Esophagus muscularis mucosa (tissue), 4 donors: Measurements from ENCODE around the gene TNFRSF14. TPM values are rescaled to one million over a fixed set of nuclear protein-coding genes. Genes with fewer than 3 reads are reported as not detected.

Experiments
- DNase-seq: peaks from one replicate; pipeline ENCODE4 v3.0.0-alpha.2; 2017; ENCODE audit errors: extremely low spot score
- H3K27ac ChIP-seq, 4 donors: fragments of 200-600 bp; sonication (generic); replicated peaks in 1 of 4; 1 replicate in 3 of 4; 2 replicates in 1 of 4; pipeline ENCODE4 v1.5.1; 2016 to 2019; ENCODE audit warnings: mild to moderate bottlenecking in 1 of 4
- H3K27me3 ChIP-seq, 4 donors: fragments of 200-600 bp; sonication (generic); one replicate each; pipeline versions ENCODE4 v1.5.1 to v1.6.0; 2016 to 2019
- H3K36me3 ChIP-seq, 4 donors: fragments of 200-600 bp; sonication (generic); one replicate each; pipeline ENCODE4 v1.5.1; 2016 to 2019
- H3K4me1 ChIP-seq, 4 donors: fragments of 200-600 bp; sonication (generic); one replicate each; pipeline ENCODE4 v1.5.1; 2016 to 2019
- H3K4me3 ChIP-seq, 4 donors: fragments of 200-600 bp; sonication (generic); 1 replicate in 2 of 4; 2 replicates in 2 of 4; pipeline ENCODE4 v1.5.1; 2016 to 2019; ENCODE audit warnings: mild to moderate bottlenecking in 4 of 4, moderate library complexity in 1 of 4
- H3K9me3 ChIP-seq, 4 donors: fragments of 200-600 bp; sonication (generic); 1 replicate in 3 of 4; 2 replicates in 1 of 4; pipeline ENCODE4 v1.5.1; 2016 to 2019
- CTCF ChIP-seq, 3 experiments: fragments of 200-600 bp in 2 of 3; fragments of 450-650 bp in 1 of 3; sonication (generic) in 2 of 3; IDR thresholded peaks; one replicate each; pipeline ENCODE4 v1.5.1; 2017 to 2019; ENCODE audit warnings: antibody characterized with exemption in 3 of 3, mild to moderate bottlenecking in 2 of 3, moderate library complexity in 1 of 3
- EP300 ChIP-seq: sonication (generic); formaldehyde crosslinking; IDR thresholded peaks from one replicate; pipeline ENCODE4 v1.6.1; 2017; ENCODE audit warnings: antibody characterized with exemption
- POLR2A ChIP-seq: fragments of 450-650 bp; IDR thresholded peaks from one replicate; pipeline ENCODE4 v1.6.1; 2017; ENCODE audit warnings: antibody characterized with exemption, moderate library complexity, mild to moderate bottlenecking, low read depth
- POLR2AphosphoS5 ChIP-seq, 2 donors: sonication (generic); formaldehyde crosslinking; IDR thresholded peaks; one replicate each; pipeline ENCODE4 v1.6.1; 2017; ENCODE audit warnings: antibody characterized with exemption in 2 of 2
- WGBS: methylation state at CpG from one replicate; pipeline ENCODE4 v1.1.5; 2018; 5-methylcytosine and 5-hydroxymethylcytosine counted together
- intact Hi-C: fragments of 100-400 bp; cut with DNase I; formaldehyde crosslinking; loops from one replicate; pipeline ENCODE4 v1.15.1; 2023
- total RNA-seq, 4 donors: library from RNA; depleted of rRNA; stranded (reverse); fragments of >200 nt; gene quantifications; one replicate each; pipeline versions ENCODE4 v1.1.0 to v1.2.1, GENCODE V29; 2016

Gene TNFRSF14
- total RNA-seq, 4 donors from 2014 or later, result 26.2 to 49.2 (median 42.5) TPM

- Histone ChIP-seq H3K27me3 (no peaks in the 10 kb centered on the region), H3K27ac (no peak overlapping the region), H3K9me3 (no peaks in the 10 kb centered on the region), H3K4me1 (peaks cover 0 to 4% (median 2%) of the 10 kb centered on the region in 4 donors), H3K4me3 (no peak overlapping the region), H3K36me3 (peaks cover 84 to 88% (median 88%) of the 10 kb centered on the region in 4 donors)
- DNase-seq, result no peak
- no peak for TF ChIP-seq POLR2A
- TF ChIP-seq POLR2AphosphoS5 (IDR thresholded peaks at IDR 0.05), result no peak
- TF ChIP-seq CTCF (IDR thresholded peaks at IDR 0.05), result no peak
- WGBS, result 92% methylated on average over 13 of the region's 17 CpGs
- intact Hi-C loops, result no loop called here
These were observed 38.2 kb upstream of the TNFRSF14 start for GRCh38 chr1:2517966-2518365.

GRCh38 chr1:2518528-2518927, 37.6 kb upstream of the TNFRSF14 start:
- Histone ChIP-seq H3K27me3 (no peaks in the 10 kb centered on the region), H3K4me3 (no peak overlapping the region), H3K36me3 (peaks cover 78 to 82% (median 82%) of the 10 kb centered on the region in 4 donors), H3K9me3 (no peaks in the 10 kb centered on the region), H3K27ac (no peak overlapping the region), H3K4me1 (peaks cover 0 to 9% (median 7%) of the 10 kb centered on the region in 4 donors)
- intact Hi-C loops, result no loop called here
- 89% methylated on average over 19 of the region's 26 CpGs for WGBS
- DNase-seq, result no peak
- TF ChIP-seq EP300 (no peak), CTCF (IDR thresholded peaks at IDR 0.05) (no peak), POLR2AphosphoS5 (IDR thresholded peaks at IDR 0.05) (no peak), POLR2A (no peak)

DNA sequence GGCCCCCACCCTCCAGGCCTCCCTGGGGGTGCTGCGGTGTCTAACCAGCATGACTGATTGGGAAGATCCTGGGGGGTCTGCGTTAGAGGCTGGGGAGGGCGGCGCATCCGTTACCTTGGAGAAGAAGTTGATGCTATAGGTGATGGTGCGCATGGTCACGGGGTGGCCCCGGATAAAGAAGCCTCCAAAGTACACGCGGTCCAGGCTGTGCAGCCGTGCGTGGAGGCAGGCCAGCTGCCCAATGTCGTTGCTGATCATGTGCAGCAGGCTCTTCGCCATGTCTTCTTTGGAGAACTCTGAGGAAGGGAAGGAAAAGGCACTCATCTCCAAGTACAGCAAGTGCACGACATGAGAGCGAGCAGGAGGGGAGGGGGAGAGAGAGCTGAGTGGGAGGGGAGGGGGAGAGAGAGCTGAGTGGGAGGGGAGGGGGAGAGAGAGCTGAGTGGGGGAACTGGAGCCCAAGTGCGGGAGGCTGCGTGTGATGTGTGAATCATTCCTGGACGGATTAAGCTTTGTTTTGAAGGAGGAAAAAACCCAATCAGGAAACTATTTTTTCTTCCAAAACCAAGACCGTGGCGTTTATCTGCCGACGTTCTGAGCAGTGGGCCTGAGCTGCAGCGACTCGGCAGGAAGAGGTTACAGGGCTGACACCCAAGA, 37.0 kb upstream of the TNFRSF14 start:
- no peak for TF ChIP-seq EP300
- TF ChIP-seq POLR2A, result no peak
- TF ChIP-seq CTCF (IDR thresholded peaks at IDR 0.05), result no peak
- TF ChIP-seq POLR2AphosphoS5 (IDR thresholded peaks at IDR 0.05), result no peak
- Histone ChIP-seq H3K4me3 (no peak overlapping the region), H3K36me3 (peaks cover 72 to 76% (median 76%) of the 10 kb centered on the region in 4 donors), H3K27me3 (no peaks in the 10 kb centered on the region), H3K27ac (no peak overlapping the region), H3K9me3 (no peaks in the 10 kb centered on the region), H3K4me1 (peaks cover 5 to 15% (median 14%) of the 10 kb centered on the region in 4 donors)
- WGBS, result 80% methylated on average over 23 of the region's 25 CpGs
- intact Hi-C loops, result no loop called here
- DNase-seq, result no peak

DNA sequence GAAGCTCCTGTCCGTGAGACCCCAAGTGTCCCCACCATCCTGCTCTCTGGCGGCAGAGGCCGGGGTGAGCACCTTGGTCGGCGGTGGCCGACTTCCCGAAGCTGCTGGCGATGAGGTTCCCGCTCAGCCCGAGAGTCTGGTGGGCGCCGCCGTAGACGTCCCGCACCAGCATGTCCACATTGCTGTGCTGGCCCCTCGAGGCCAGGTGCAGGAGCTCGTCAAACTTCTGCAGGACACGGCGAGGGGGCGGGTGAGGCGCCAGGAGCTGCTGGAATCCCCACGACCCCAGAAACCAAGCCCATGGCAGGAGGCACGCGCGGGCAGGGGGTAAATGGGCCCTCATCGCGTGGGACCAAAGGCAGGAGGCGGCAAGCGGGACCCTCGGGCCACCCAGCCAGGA, 36.4 kb upstream of the TNFRSF14 start:
- no peak overlapping the region for H3K27ac ChIP-seq
- intact Hi-C loops, result no loop called here
- no peak for DNase-seq
- no peak for TF ChIP-seq POLR2A
- no peak for TF ChIP-seq POLR2AphosphoS5 (IDR thresholded peaks at IDR 0.05)
- TF ChIP-seq CTCF (IDR thresholded peaks at IDR 0.05), result no peak
- TF ChIP-seq EP300, result no peak
- H3K36me3 ChIP-seq, result peaks cover 67 to 70% (median 70%) of the 10 kb centered on the region in 4 donors
- no peaks in the 10 kb centered on the region for H3K9me3 ChIP-seq
- WGBS, result 94% methylated on average over 11 of the region's 30 CpGs
- H3K4me3 ChIP-seq, result no peak overlapping the region
- no peaks in the 10 kb centered on the region for H3K27me3 ChIP-seq
- H3K4me1 ChIP-seq, result peaks cover 11 to 21% (median 19%) of the 10 kb centered on the region in 4 donors

DNA sequence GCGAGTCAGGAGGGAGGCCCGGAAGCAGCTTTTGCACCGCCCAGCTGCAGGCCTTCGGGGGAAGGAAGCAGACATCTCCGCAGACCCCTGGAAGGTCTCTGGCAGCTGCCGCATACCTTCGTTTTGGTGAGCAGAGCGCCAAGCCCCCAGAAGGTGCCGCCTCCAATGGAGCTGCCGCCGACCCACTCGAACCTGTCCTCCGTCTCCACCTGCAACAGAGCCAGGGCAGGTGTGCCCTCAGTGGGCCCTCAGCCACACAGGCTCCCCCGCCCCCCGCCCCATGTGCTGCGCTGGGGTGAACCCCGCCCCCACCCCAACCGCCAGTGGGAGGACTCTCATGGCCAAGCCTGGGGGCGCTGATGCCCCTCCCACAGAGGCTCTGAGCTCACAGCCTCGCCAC, 36.0 kb upstream of the TNFRSF14 start:
- no peaks in the 10 kb centered on the region for H3K27me3 ChIP-seq
- DNase-seq, result no peak
- no peak overlapping the region for H3K27ac ChIP-seq
- no peaks in the 10 kb centered on the region for H3K9me3 ChIP-seq
- peaks cover 15 to 26% (median 24%) of the 10 kb centered on the region in 4 donors for H3K4me1 ChIP-seq
- H3K4me3 ChIP-seq, result no peak overlapping the region
- intact Hi-C loops, result no loop called here
- WGBS, result 89% methylated on average over 7 of the region's 20 CpGs
- peaks cover 65 to 66% (median 65%) of the 10 kb centered on the region in 4 donors for H3K36me3 ChIP-seq
- TF ChIP-seq POLR2A, result no peak
- no peak for TF ChIP-seq POLR2AphosphoS5 (IDR thresholded peaks at IDR 0.05)
- TF ChIP-seq EP300, result no peak
- TF ChIP-seq CTCF (IDR thresholded peaks at IDR 0.05), result no peak
